Mesenteric fat pad (tissue), 1 donor: ENCODE measurements around the gene TIMP2. TPM values are rescaled to one million over a fixed set of nuclear protein-coding genes. Genes with fewer than 3 reads are reported as not detected.
"Not testable (repeated sequence)": the region's sequence is repeated elsewhere in the genome, so short reads cannot be mapped to it uniquely, and the experiment has no call there.

Experiments used
- DNase-seq: peaks from one replicate; pipeline ENCODE4 v3.0.0-alpha.2; 2020; ENCODE audit warnings: low spot score
- total RNA-seq: library from RNA; stranded (reverse); fragmentation: NEBNext Ultra II Directional; extraction: Animal tissue kit (Norgen Biotek cat#: 25700); gene quantifications from one replicate; pipeline ENCODE4 v1.2.1, GENCODE V29; 2021
- donor health status: DM: yes; HTN: yes; CAD: no.

Gene TIMP2
- total RNA-seq, 1 donor from 2014 or later = 351 TPM

DNA sequence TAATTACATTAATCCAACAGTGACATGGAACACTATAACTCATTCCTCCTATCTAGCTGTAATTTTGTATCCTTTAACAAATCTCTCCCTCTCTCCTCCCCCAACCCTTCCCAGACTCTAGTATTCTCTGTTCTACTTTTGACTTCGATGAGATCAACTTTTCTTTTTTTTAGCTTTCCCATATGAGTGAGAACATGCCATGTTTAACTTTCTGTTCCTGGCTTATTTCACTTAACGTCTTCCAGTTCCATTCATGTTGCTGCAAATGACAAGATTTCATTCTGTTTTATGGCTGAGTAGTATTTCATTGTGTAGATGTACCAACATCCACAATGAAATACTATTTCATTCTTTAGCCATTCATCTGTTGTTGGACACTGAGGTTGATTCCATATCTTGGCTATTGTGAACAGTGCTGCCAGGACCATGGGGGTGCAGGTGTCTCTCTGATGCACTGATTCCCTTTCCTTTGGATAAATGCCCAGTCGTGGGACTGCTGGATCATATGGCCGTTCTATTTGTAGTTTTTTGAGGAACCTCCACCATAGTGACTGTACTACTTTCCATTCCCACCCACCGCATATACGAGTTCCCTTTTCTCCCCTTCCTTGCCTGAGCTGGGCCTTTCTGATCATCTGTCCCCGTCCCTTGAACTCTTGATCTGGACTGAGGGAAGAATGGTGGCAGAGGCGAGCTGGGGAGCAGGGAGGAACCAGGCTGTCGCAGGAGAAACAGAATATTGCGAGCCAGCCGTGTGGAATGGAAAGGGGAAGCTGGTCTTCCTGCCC, 14.5 kb downstream of the TIMP2 start:
- DNase-seq = no peak

- no peak for DNase-seq
Observed at GRCh38 chr17:78908426-78908825, 16.8 kb downstream of the TIMP2 start.

GRCh38 chr17:78905541-78905940, 19.6 kb downstream of the TIMP2 start:
- DNase-seq = no peak

DNA sequence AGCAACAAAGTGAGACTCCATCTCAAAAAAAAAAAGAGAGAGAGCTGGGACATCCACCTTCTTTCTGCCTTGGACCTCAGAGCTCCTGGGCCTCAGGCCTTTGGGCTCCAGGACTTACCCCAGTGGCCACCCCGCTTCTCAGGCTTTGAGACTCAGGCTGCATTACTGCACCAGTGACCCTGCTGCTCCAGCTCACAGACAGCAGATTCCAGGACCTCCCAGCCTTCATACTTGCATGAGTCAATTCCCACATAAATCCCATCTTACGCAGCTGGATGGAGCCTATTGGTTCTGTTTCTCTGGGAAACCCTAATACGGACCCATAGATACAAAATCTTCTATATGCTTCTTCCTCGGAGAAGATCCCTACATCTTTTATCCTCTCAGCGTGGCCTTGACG, 20.1 kb downstream of the TIMP2 start:
- no peak for DNase-seq

DNA sequence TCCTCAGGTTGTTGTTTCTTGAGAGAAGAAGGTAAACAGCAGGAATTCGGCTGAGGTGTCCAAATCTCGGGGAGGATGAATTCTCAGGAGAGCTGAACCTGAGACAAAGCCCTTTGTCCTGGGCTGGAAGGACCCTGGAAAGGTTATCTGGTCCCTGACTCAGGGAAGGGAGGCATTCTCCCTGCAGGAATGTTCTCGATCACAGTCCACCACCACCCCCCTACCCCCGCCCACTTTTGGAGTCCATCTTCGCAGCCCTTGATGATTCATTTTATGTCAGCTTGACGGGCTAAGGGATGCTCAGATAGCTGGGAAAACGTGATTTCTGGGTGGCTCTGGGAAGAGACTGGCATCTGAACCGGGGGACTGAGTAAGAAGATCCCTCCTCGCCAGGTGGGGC, 20.8 kb downstream of the TIMP2 start:
- DNase-seq = no peak

- DNase-seq = no peak
Observed at GRCh38 chr17:78903101-78903779, 21.9 kb downstream of the TIMP2 start, which contains the start of gene CEP295NL. Gene CEP295NL, minus strand, starts transcription at chr17:78903201. Its CDS starts 1,373 bp downstream, at chr17:78901828.

DNA sequence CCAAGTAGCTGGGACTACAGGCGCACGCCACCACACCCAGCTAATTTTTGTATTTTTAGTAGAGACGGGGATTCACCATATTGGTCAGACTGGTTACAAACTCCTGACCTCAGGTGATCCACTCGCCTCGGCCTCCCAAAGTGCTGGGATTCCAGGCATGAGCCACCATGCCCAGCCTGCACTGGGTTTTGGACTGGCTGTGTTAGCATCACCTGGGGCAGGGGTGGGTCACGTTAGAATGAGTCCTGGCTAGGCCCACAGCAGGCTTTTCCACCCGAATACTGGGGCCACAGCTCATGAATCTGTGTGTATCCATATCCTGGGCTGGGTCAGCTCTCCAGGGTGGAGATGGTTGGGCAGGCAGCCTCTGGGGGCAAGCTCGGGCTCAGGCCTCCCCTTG, 23.0 kb downstream of the TIMP2 start:
- not testable (repeated sequence) for DNase-seq

GRCh38 chr17:78901806-78902205, 23.4 kb downstream of the TIMP2 start:
- no peak for DNase-seq

- no peak for DNase-seq
Observed at GRCh38 chr17:78900816-78901215, 24.4 kb downstream of the TIMP2 start.

DNA sequence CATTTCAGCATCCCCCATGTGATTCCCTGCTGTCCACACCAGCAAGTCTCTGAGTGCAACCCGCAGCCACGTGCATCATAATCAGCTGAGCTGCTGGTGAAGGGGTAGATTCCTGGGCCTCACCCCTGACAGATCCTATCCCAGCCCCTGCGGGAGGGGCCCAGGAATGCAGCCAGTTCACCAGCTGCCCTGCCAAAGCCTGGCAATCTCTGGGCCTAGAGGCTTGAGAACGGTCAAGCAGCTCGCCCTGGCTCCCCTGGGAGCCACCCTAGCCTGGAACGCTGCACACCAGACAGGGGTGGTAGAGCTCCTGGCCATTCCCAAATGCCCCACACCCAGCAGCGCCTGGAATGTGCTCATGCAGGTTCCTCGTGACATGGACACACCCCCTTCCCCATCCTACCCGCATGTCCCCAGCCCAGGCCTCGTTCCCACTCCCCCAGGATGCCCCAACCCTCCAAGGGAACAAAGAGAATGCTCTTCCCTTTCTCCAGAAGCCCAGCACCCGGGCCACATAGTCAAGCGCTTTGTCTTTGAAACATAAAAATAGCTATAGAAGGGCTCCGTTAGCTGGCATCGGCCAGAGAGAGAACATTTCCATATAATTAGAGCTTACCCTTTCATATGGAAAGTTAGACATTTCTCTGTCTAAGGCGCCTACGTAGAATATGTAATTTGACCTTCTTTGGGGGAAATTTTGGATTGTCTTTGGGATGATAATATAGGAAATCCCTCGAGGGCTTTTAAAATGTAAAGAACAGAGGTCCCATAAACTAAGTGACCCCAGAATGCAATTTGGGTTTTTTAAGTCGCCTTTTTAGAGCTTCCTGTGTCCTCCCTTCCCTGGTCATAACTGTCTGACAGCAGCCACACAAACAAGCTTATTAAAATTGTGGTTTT, 25.6 kb downstream of the TIMP2 start:
- DNase-seq = no peak

- no peak for DNase-seq
Observed at GRCh38 chr17:78898947-78899346, 26.2 kb downstream of the TIMP2 start.

DNA sequence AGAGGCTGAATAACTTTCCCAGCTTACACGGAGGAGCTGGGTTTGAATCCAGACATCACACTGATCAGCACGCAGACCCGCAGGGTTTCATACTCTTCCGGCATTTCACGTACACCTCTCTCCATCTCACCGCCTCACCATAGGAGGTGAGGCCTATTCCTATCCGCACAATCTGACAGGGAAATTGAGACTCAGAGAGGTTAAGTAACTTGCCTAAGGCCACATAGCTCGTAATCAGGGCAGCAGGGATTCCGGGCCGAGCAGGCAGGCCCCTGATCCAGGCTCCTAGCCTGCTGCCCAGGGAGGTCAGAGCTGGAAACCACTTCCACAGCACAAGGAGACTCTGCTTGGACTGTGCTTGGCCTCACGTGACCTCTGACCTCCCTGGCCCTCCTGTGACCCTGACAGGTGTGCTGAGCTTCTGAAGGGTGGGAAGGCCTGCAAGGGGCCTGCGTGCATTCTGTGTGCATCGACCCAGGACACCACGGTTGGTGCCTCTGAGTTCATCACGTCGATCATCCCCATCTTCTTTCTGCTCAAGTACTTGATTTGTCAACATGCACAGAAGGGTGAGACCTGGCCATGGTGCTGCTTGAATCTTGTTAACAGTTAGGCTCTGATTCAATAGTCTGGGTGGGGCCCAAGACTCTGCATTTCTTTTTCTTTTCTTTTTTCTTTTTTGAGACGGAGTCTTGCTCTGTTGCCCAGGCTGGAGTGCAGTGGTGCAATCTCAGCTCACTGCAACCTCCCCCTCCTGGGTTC, 26.9 kb downstream of the TIMP2 start:
- DNase-seq = no peak

DNA sequence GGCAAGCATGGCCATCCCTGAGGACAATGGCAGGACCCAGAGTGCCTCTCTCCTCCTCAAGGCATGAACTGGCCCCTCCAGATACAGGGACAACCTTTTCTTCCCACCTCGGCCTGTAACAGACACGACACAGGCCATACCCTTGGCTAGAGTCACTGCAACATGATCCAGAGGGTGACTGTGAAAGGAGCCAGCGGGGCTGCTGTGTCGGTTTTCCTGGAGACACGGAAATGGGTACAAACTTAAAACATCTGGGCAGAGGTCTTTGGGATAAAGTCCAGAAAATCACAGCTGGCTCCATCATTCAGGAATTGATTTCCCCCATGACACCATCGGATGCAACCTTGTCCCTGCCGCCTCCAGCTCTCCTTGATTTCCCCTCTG, 27.5 kb downstream of the TIMP2 start:
- DNase-seq = no peak

DNA sequence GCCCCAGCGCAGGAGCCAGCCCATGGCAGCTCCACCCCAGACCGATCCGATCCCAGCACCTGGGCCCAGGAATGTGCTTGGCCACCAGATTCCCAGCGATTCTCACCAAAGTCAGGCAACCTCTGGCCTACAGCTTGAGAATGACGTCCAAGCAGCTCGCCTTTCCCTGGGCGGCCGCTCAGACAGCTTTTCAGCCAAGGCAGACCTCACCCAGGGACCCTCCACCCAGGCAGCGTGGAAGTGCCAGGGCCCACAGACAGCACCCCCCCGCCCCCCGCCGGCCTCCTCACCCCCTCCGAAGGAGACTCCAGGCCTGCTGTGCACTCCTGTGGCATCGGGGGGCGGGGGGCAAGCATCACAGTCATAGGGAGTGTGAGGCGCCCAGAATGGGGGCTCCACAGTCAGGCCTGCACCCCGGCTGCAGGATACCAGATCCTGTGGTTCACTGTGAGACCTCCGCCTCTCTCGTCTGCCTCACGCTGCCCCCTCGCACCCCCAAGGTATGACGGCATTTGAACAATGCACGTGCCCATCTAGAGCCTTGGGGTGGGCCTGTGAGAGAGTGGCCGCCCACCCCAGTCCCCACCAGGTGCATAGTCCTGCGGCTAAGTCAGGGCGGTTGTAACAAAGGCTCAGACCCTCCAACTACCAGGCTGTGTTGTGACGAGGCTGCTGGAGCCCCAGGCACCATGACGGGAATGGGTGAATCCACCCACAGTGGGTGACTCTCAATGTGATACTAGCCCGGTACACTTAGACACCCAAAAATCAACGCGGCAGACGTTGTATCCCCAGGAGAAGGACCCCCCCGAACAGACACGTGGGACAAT, 28.1 kb downstream of the TIMP2 start:
- DNase-seq = no peak

- DNase-seq = no peak
Observed at GRCh38 chr17:78896091-78896833, 28.9 kb downstream of the TIMP2 start.

- DNase-seq = no peak
Observed at GRCh38 chr17:78895322-78895721, 29.9 kb downstream of the TIMP2 start.

DNA sequence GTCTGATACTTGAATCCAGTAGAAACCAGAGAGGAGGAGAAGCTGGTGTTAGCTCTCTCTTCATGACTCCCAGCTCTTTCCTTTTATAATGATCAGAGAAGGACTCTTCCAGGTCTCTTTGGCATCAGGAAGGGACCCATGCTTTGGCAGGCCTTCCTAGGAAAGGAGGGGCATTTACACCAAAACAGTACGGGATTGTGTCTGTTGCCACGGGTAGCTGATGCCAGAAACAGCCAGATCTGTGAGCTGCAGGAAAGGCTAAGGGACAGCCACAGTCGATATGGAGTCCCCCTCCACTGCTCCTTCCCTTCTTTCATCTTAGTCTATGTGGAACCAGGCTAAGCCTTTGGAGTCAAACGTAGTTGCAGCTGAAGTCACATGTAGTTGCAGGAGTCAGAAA, 31.5 kb downstream of the TIMP2 start:
- DNase-seq = no peak

- DNase-seq = no peak
Observed at GRCh38 chr17:78892936-78893379, 32.2 kb downstream of the TIMP2 start.

- DNase-seq = no peak
Observed at GRCh38 chr17:78892520-78892919, 32.7 kb downstream of the TIMP2 start.
